PFSK-1 (cell line): ENCODE data around the gene CPNE9. TPM values are rescaled to one million over a fixed set of nuclear protein-coding genes. Genes with fewer than 3 reads are reported as not detected.

ENCODE experiments used
- FOXP2 ChIP-seq: optimal IDR thresholded peaks from 2 replicates; pipeline ENCODE3; 2011; ENCODE audit warnings: borderline replicate concordance, control low read depth, inconsistent platforms; ENCODE audit not compliant: insufficient read depth; ENCODE audit errors: extremely low read length, extremely low read depth
- POLR2AphosphoS5 ChIP-seq: IDR thresholded peaks from 2 replicates; pipeline ENCODE4 v1.6.1; 2012; ENCODE audit warnings: low read depth, mild to moderate bottlenecking, control low read depth, low read length, moderate library complexity
- SIN3A ChIP-seq: IDR thresholded peaks from 2 replicates; pipeline ENCODE4 v1.6.1; 2012; ENCODE audit warnings: mild to moderate bottlenecking, low read length, moderate library complexity, borderline replicate concordance; ENCODE audit not compliant: insufficient read depth
- TAF1 ChIP-seq: IDR thresholded peaks from 2 replicates; pipeline ENCODE4 v1.6.1; 2012; ENCODE audit warnings: low read length, control low read depth, borderline replicate concordance; ENCODE audit not compliant: insufficient read depth
- polyA plus RNA-seq: library from polyadenylated mRNA; unstranded; fragments of >200 nt; gene quantifications from one replicate; pipeline ENCODE4 v1.2.1, GENCODE V29; 2012; ENCODE audit warnings: low read depth, missing spikeins; ENCODE audit not compliant: insufficient read length
- TF ChIP-seq, protein P1 (sequence below), 2 experiments: IDR thresholded peaks; 2 replicates each; pipeline versions ENCODE4 v1.6.1 to v1.8.0; 2011 to 2012; ENCODE audit warnings: low read depth in 2 of 2, low read length in 2 of 2, control low read depth in 1 of 2, inconsistent platforms in 1 of 2, mild to moderate bottlenecking in 1 of 2, moderate library complexity in 1 of 2; ENCODE audit not compliant: insufficient read depth in 1 of 2

The CPNE9 gene
- polyA plus RNA-seq = 0.23 TPM

DNA sequence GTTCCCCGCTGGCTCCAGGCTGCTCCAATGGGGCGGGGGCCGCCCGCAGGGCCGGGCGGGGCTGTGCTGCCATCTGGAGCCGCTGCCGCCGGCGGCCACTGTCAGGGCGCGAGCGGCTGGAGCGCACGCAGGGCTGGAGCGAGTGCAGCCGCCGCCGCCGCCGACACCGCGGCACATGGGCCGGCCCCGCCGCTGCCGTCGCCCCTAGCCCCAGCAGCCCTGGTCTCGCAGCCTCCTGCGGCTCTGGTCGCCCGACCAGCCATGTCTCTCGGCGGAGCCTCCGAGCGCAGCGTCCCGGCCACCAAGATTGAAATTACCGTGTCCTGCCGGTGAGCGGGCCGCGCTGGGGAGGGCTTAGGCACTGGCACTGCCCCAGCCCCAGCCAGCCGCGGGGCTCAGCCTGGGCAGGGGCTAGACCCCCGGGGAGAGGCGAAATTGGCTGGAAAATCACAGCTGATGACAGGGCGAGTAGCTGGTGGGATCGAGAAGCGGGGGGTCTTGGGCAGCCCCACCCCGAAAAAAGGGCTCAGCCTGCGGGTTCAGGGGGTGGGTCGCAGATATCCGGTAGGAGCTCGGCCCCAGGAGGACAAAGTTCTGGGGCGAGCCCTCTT, at the start of gene CPNE9:
Gene CPNE9, plus strand, starts transcription at position 98 of the 611 bp plus-strand sequence. Its CDS starts 164 bp downstream, at position 262.
- TF ChIP-seq POLR2AphosphoS5 = no peak
- no peak for TF ChIP-seq SIN3A
- TF ChIP-seq TAF1 = no peak
- TF ChIP-seq, protein P1, sequence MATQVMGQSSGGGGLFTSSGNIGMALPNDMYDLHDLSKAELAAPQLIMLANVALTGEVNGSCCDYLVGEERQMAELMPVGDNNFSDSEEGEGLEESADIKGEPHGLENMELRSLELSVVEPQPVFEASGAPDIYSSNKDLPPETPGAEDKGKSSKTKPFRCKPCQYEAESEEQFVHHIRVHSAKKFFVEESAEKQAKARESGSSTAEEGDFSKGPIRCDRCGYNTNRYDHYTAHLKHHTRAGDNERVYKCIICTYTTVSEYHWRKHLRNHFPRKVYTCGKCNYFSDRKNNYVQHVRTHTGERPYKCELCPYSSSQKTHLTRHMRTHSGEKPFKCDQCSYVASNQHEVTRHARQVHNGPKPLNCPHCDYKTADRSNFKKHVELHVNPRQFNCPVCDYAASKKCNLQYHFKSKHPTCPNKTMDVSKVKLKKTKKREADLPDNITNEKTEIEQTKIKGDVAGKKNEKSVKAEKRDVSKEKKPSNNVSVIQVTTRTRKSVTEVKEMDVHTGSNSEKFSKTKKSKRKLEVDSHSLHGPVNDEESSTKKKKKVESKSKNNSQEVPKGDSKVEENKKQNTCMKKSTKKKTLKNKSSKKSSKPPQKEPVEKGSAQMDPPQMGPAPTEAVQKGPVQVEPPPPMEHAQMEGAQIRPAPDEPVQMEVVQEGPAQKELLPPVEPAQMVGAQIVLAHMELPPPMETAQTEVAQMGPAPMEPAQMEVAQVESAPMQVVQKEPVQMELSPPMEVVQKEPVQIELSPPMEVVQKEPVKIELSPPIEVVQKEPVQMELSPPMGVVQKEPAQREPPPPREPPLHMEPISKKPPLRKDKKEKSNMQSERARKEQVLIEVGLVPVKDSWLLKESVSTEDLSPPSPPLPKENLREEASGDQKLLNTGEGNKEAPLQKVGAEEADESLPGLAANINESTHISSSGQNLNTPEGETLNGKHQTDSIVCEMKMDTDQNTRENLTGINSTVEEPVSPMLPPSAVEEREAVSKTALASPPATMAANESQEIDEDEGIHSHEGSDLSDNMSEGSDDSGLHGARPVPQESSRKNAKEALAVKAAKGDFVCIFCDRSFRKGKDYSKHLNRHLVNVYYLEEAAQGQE (IDR thresholded peaks at IDR 0.05; ENCODE audit: insufficient read depth in 1 of 2, low read depth in 2 of 2, low read length in 2 of 2) = no peak
- TF ChIP-seq FOXP2 = no peak

DNA sequence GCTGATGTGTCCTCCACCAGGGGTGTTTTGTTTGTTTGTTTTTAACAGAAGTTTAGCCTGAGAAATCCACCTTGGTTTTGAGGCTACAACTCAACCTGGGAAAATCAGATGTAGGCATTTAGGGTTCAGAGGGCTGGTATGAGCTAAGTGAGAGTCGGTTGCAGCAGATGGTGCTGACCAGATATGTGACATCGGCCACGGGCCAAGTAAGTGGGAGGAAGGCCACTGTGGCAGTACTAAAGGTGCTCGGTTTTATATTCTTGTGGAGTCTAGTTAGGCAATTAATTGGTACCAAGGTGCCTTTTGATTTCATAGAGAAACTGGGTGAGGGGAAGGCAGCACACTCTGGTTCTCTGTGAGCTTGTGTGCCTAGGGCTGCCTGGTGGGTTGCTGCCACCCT, 43.8 kb upstream of the CPNE9 start:
- TF ChIP-seq, protein P1 (IDR thresholded peaks at IDR 0.05; ENCODE audit: insufficient read depth in 1 of 2, low read depth in 2 of 2, low read length in 2 of 2) = no peak
- TF ChIP-seq TAF1 = no peak
- TF ChIP-seq SIN3A = no peak
- no peak for TF ChIP-seq FOXP2
- TF ChIP-seq POLR2AphosphoS5 = no peak

GRCh38 chr3:9660972-9661371, 42.7 kb upstream of the CPNE9 start:
- TF ChIP-seq FOXP2 (no peak), TAF1 (no peak), SIN3A (no peak), POLR2AphosphoS5 (no peak)
- TF ChIP-seq, protein P1 (IDR thresholded peaks at IDR 0.05; ENCODE audit: insufficient read depth in 1 of 2, low read depth in 2 of 2, low read length in 2 of 2) = no peak

DNA sequence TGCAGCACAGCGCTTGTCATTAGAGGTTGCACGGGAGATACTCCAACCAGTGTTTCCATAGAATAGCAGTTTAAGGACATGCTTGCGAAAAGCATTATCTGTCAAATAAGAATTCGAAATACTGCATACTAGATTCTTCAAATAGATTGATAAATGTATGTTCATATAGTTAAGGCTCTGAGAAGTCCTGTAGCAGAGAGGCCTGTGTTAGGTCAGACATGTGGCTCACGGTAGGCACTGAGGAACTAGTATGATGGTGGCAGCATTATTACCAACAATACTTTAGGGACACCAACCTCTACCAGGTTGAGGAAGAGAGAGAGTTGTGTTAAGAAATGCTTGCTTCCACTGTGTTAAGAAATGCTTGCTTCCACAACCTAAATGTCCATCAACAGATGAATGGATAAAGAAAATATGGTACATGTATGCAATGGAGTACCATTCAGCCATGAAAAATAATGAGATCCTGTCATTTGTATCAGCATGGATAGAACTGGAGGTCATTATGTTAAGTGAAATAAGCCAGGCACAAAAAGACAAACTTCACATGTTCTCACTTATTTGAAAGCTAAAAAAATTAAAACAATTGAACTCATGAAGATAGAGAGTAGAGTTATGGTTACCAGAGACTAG, 39.4 kb upstream of the CPNE9 start:
- TF ChIP-seq FOXP2 (no peak), SIN3A (no peak), POLR2AphosphoS5 (no peak), TAF1 (no peak)
- TF ChIP-seq, protein P1 (IDR thresholded peaks at IDR 0.05; ENCODE audit: insufficient read depth in 1 of 2, low read depth in 2 of 2, low read length in 2 of 2) = no peak
